ENCODE results near the gene CLDN19. TPM values are rescaled to one million over a fixed set of nuclear protein-coding genes. Genes with fewer than 3 reads are reported as not detected.

Gene CLDN19
- polyA plus RNA-seq (ENCODE audit: insufficient read depth in 1 of 5, insufficient read length in 5 of 5, low replicate concordance in 1 of 5) = 10 to 100 TPM; 12.3 to 25.6 (median 21.1) TPM
- long read RNA-seq, donor 1, transcript CLDN19-202 (4 exons, 1,586 nt) = major isoform, 10 of 12 reads
- long read RNA-seq, donor 1, partial matches to known transcripts = 0 of 12 reads
- long read RNA-seq, donor 1, other reads (novel, unspliced or antisense) = 0 of 12 reads
- long read RNA-seq, donor 2, partial matches to known transcripts = 0 of 4 reads
- long read RNA-seq, donor 2, other reads (novel, unspliced or antisense) = 0 of 4 reads
- long read RNA-seq, donor 3, partial matches to known transcripts = 0 of 3 reads
- long read RNA-seq, donor 3, other reads (novel, unspliced or antisense) = 0 of 3 reads
- long read RNA-seq, donor 4, partial matches to known transcripts = 0 of 2 reads
- long read RNA-seq, donor 4, other reads (novel, unspliced or antisense) = 0 of 2 reads
- long read RNA-seq, donor 5, transcript CLDN19-202 (4 exons, 1,586 nt) = major isoform, 8 of 8 reads
- long read RNA-seq, donor 5, partial matches to known transcripts = 0 of 8 reads
- long read RNA-seq, donor 5, other reads (novel, unspliced or antisense) = 0 of 8 reads
- long read RNA-seq, donor 6, transcript CLDN19-202 (4 exons, 1,586 nt) = major isoform, 7 of 9 reads
- long read RNA-seq, donor 6, partial matches to known transcripts = 0 of 9 reads
- long read RNA-seq, donor 6, other reads (novel, unspliced or antisense) = 0 of 9 reads
- long read RNA-seq, donor 7, partial matches to known transcripts = 0 of 1 reads
- long read RNA-seq, donor 7, other reads (novel, unspliced or antisense) = 0 of 1 reads
- long read RNA-seq, donor 8, partial matches to known transcripts = 0 of 4 reads
- long read RNA-seq, donor 8, other reads (novel, unspliced or antisense) = 0 of 4 reads

- peak in 1 of 2 donors; percentile 20 for DNase-seq
These were observed at the start of gene CLDN19 for GRCh38 chr1:42739753-42740700. Gene CLDN19 (minus strand): TSS chr1:42740236. CDS start chr1:42740063, 173 bp downstream.

GRCh38 chr1:42788021-42788420, 48.0 kb upstream of the CLDN19 start:
- DNase-seq = no peak

GRCh38 chr1:42786097-42786496, 46.1 kb upstream of the CLDN19 start:
- no peak for DNase-seq

- peak in 1 of 2 donors; percentile 11 for DNase-seq
These were observed 45.1 kb upstream of the CLDN19 start, which contains the start of gene TMEM269 for GRCh38 chr1:42784946-42785693. Gene TMEM269 (plus strand): TSS chr1:42784991. CDS start chr1:42789894, 4,903 bp downstream.

- DNase-seq = no peak
These were observed 44.5 kb upstream of the CLDN19 start for GRCh38 chr1:42784547-42784945.

GRCh38 chr1:42783092-42783491, 43.1 kb upstream of the CLDN19 start:
- DNase-seq = no peak

GRCh38 chr1:42780176-42780575, 40.1 kb upstream of the CLDN19 start:
- DNase-seq = no peak

- DNase-seq = no peak
These were observed 39.7 kb upstream of the CLDN19 start for GRCh38 chr1:42779725-42780124.

- DNase-seq = peak in 1 of 2 donors; percentile 7
These were observed 37.8 kb upstream of the CLDN19 start for GRCh38 chr1:42777852-42778251.

- no peak for DNase-seq
These were observed 36.5 kb upstream of the CLDN19 start for GRCh38 chr1:42776502-42776901.

- no peak for DNase-seq
These were observed 35.0 kb upstream of the CLDN19 start for GRCh38 chr1:42774928-42775526.

- no peak for DNase-seq
These were observed 33.4 kb upstream of the CLDN19 start for GRCh38 chr1:42773420-42773819.

- no peak for DNase-seq
These were observed 29.8 kb upstream of the CLDN19 start for GRCh38 chr1:42769811-42770210.

GRCh38 chr1:42768172-42768571, 28.1 kb upstream of the CLDN19 start:
- DNase-seq = no peak

GRCh38 chr1:42767510-42768000, 27.5 kb upstream of the CLDN19 start:
- DNase-seq = no peak

- DNase-seq = peak; percentile 99 to 100
These were observed 26.9 kb upstream of the CLDN19 start, which contains the start of the genes C1orf50 and P3H1 for GRCh38 chr1:42766741-42767509. Gene C1orf50 (plus strand): TSS chr1:42767249. CDS start chr1:42767312, 63 bp downstream. Gene P3H1 (minus strand): TSS chr1:42767028. CDS start chr1:42766971, 57 bp downstream.

GRCh38 chr1:42765832-42766740, 26.1 kb upstream of the CLDN19 start:
- DNase-seq = peak; percentile 62 to 73

- no peak for DNase-seq
These were observed 25.2 kb upstream of the CLDN19 start for GRCh38 chr1:42765269-42765668.
